HG03097 (cell line): ENCODE results near the gene MARCKS.
"Not testable (repeated sequence)": the region's sequence is repeated elsewhere in the genome, so short reads cannot be mapped to it uniquely, and the experiment has no call there.

Source experiments
- ATAC-seq: cut with Tn5 transposase; IDR thresholded peaks from one replicate; pipeline ENCODE4 v1.9.1; 2021; ENCODE audit not compliant: unreplicated experiment, low FRiP score

MARCKS gene

GRCh38 chr6:113882336-113883022 lies 25.3 kb downstream of the MARCKS start:
- no peak for ATAC-seq

- no peak for ATAC-seq
Observed at GRCh38 chr6:113884011-113884410, 26.9 kb downstream of the MARCKS start.

- ATAC-seq: no peak
Observed at GRCh38 chr6:113886512-113886911, 29.4 kb downstream of the MARCKS start.

- no peak for ATAC-seq
Observed at GRCh38 chr6:113888493-113888892, 31.3 kb downstream of the MARCKS start.

GRCh38 chr6:113888956-113889630 lies 31.9 kb downstream of the MARCKS start:
- ATAC-seq: no peak

- no peak for ATAC-seq
Observed at GRCh38 chr6:113893451-113893850, 36.3 kb downstream of the MARCKS start.

GRCh38 chr6:113893866-113894265 lies 36.7 kb downstream of the MARCKS start:
- no peak for ATAC-seq

GRCh38 chr6:113894712-113895674 lies 37.8 kb downstream of the MARCKS start:
- no peak for ATAC-seq

GRCh38 chr6:113901482-113901881 lies 44.3 kb downstream of the MARCKS start:
- no peak for ATAC-seq

GRCh38 chr6:113903666-113904330 lies 46.7 kb downstream of the MARCKS start:
- ATAC-seq: no peak

- no peak for ATAC-seq
Observed at GRCh38 chr6:113907102-113907815, 50.1 kb downstream of the MARCKS start.

- no peak for ATAC-seq
Observed at GRCh38 chr6:113908801-113909200, 51.7 kb downstream of the MARCKS start.

GRCh38 chr6:113909224-113909856 lies 52.2 kb downstream of the MARCKS start:
- no peak for ATAC-seq

GRCh38 chr6:113910285-113910684 lies 53.1 kb downstream of the MARCKS start:
- not testable (repeated sequence) for ATAC-seq
